Suprapubic skin (tissue), 4 donors: Measurements from ENCODE around the gene CCDC88C. TPM values are rescaled to one million over a fixed set of nuclear protein-coding genes. Genes with fewer than 3 reads are reported as not detected.
"Not testable (repeated sequence)": the region's sequence is repeated elsewhere in the genome, so short reads cannot be mapped to it uniquely, and the experiment has no call there.

Experiments used
- DNase-seq, 2 donors: peaks; one replicate each; pipeline ENCODE4 v3.0.0-alpha.2; 2019; ENCODE audit warnings: low spot score in 2 of 2
- H3K27ac ChIP-seq: fragments of 200-600 bp; sonication (generic); one replicate; pipeline ENCODE4 v1.5.1; 2019
- H3K27me3 ChIP-seq: fragments of 200-600 bp; sonication (generic); one replicate; pipeline ENCODE4 v1.5.1; 2019
- H3K36me3 ChIP-seq: fragments of 200-600 bp; sonication (generic); one replicate; pipeline ENCODE4 v1.5.1; 2019
- H3K4me1 ChIP-seq: fragments of 200-600 bp; sonication (generic); one replicate; pipeline ENCODE4 v1.5.1; 2019
- H3K4me3 ChIP-seq: fragments of 200-600 bp; sonication (generic); one replicate; pipeline ENCODE4 v1.5.1; 2019; ENCODE audit warnings: mild to moderate bottlenecking
- H3K9me3 ChIP-seq: fragments of 200-600 bp; sonication (generic); one replicate; pipeline ENCODE4 v1.5.1; 2019
- CTCF ChIP-seq, 2 donors: fragments of 200-600 bp in 1 of 2; fragments of 450-650 bp in 1 of 2; sonication (generic) in 1 of 2; IDR thresholded peaks; one replicate each; pipeline ENCODE4 v1.5.1; 2016 to 2019; ENCODE audit warnings: antibody characterized with exemption in 2 of 2, mild to moderate bottlenecking in 1 of 2, moderate library complexity in 1 of 2
- EP300 ChIP-seq: sonication (generic); formaldehyde crosslinking; IDR thresholded peaks from one replicate; pipeline ENCODE4 v1.6.1; 2017; ENCODE audit warnings: antibody characterized with exemption
- POLR2A ChIP-seq, 2 donors: fragments of 450-650 bp; IDR thresholded peaks; one replicate each; pipeline ENCODE4 v1.6.1; 2017; ENCODE audit warnings: antibody characterized with exemption in 2 of 2, mild to moderate bottlenecking in 2 of 2, moderate library complexity in 2 of 2
- POLR2AphosphoS5 ChIP-seq, 3 donors: sonication (generic); formaldehyde crosslinking; IDR thresholded peaks; one replicate each; pipeline ENCODE4 v1.6.1; 2017; ENCODE audit warnings: antibody characterized with exemption in 3 of 3
- WGBS: methylation state at CpG from one replicate; pipeline ENCODE4 v1.1.5; 2018; 5-methylcytosine and 5-hydroxymethylcytosine counted together
- total RNA-seq, 4 donors: library from RNA; depleted of rRNA; stranded (reverse); fragments of >200 nt; gene quantifications; one replicate each; pipeline ENCODE4 v1.1.0, GENCODE V29; 2016

CCDC88C gene
- total RNA-seq, 4 donors from 2014 or later, result 16.6 to 25.0 (median 22.8) TPM

- no peak for DNase-seq
- TF ChIP-seq POLR2A (IDR thresholded peaks at IDR 0.05), result no peak
- no peak for TF ChIP-seq EP300
- TF ChIP-seq POLR2AphosphoS5 (IDR thresholded peaks at IDR 0.05), result no peak
- no peak for TF ChIP-seq CTCF (IDR thresholded peaks at IDR 0.05)
- 81% methylated on average over 12 of the region's 12 CpGs for WGBS
- no peak overlapping the region for H3K27ac ChIP-seq
- H3K27me3 ChIP-seq, result no peaks in the 10 kb centered on the region
- H3K4me3 ChIP-seq, result no peak overlapping the region
- no peaks in the 10 kb centered on the region for H3K9me3 ChIP-seq
- H3K4me1 ChIP-seq, result peaks cover 11% of the 10 kb centered on the region
- H3K36me3 ChIP-seq, result peaks cover 4% of the 10 kb centered on the region
Measured at GRCh38 chr14:91410771-91411536, 6.7 kb downstream of the CCDC88C start.

- H3K36me3 ChIP-seq, result peaks cover 4% of the 10 kb centered on the region
- no peaks in the 10 kb centered on the region for H3K9me3 ChIP-seq
- H3K27ac ChIP-seq, result no peak overlapping the region
- no peak for TF ChIP-seq POLR2AphosphoS5 (IDR thresholded peaks at IDR 0.05)
- TF ChIP-seq EP300, result no peak
- TF ChIP-seq POLR2A (IDR thresholded peaks at IDR 0.05), result no peak
- no peak for TF ChIP-seq CTCF (IDR thresholded peaks at IDR 0.05)
- H3K27me3 ChIP-seq, result no peaks in the 10 kb centered on the region
- H3K4me1 ChIP-seq, result peaks cover 3% of the 10 kb centered on the region
- DNase-seq, result no peak
- 44% methylated on average over 8 of the region's 8 CpGs for WGBS
- H3K4me3 ChIP-seq, result no peak overlapping the region
Measured at GRCh38 chr14:91409928-91410718, 7.5 kb downstream of the CCDC88C start.

- H3K9me3 ChIP-seq, H3K27ac ChIP-seq, H3K4me1 ChIP-seq, H3K4me3 ChIP-seq, H3K36me3 ChIP-seq, H3K27me3 ChIP-seq, DNase-seq: not testable (repeated sequence)
- 94% methylated on average over 6 of the region's 6 CpGs for WGBS
Measured at GRCh38 chr14:91409240-91409639, 8.4 kb downstream of the CCDC88C start.

- Histone ChIP-seq H3K9me3 (no peaks in the 10 kb centered on the region), H3K27ac (no peak overlapping the region), H3K36me3 (peaks cover 4% of the 10 kb centered on the region), H3K4me1 (no peaks in the 10 kb centered on the region), H3K4me3 (no peak overlapping the region), H3K27me3 (no peaks in the 10 kb centered on the region)
- TF ChIP-seq CTCF (IDR thresholded peaks at IDR 0.05) (no peak), POLR2A (IDR thresholded peaks at IDR 0.05) (no peak), POLR2AphosphoS5 (IDR thresholded peaks at IDR 0.05) (no peak), EP300 (no peak)
- WGBS, result 94% methylated on average over 5 of the region's 5 CpGs
- no peak for DNase-seq
Measured at GRCh38 chr14:91406982-91407381, 10.6 kb downstream of the CCDC88C start.

- no peaks in the 10 kb centered on the region for H3K9me3 ChIP-seq
- H3K27ac ChIP-seq, result no peak overlapping the region
- no peaks in the 10 kb centered on the region for H3K4me1 ChIP-seq
- peaks cover 4% of the 10 kb centered on the region for H3K36me3 ChIP-seq
- TF ChIP-seq POLR2AphosphoS5 (IDR thresholded peaks at IDR 0.05) (no peak), POLR2A (IDR thresholded peaks at IDR 0.05) (no peak), EP300 (no peak), CTCF (IDR thresholded peaks at IDR 0.05) (no peak)
- DNase-seq, result no peak
- no peaks in the 10 kb centered on the region for H3K27me3 ChIP-seq
- no peak overlapping the region for H3K4me3 ChIP-seq
- 96% methylated on average over 3 of the region's 8 CpGs for WGBS
Measured at GRCh38 chr14:91406451-91406850, 11.2 kb downstream of the CCDC88C start.
